GM20431 (cell line): ENCODE measurements around the gene TMEM61.
"Not testable (repeated sequence)": the region's sequence is repeated elsewhere in the genome, so short reads cannot be mapped to it uniquely, and the experiment has no call there.

ENCODE experiments used
- in situ Hi-C: fragments of 300-500 bp; cut with MseI, MboI; formaldehyde crosslinking; loops from one replicate; pipeline ENCODE4 v1.15.0; 2020; ENCODE audit warnings: low sequenced_read_pairs; ENCODE audit not compliant: unreplicated experiment

TMEM61 gene

GRCh38 chr1:55026682-55027081 lies 46.3 kb downstream of the TMEM61 start:
- in situ Hi-C loops: not testable (repeated sequence)

- in situ Hi-C loops: not testable (repeated sequence)
Measured at GRCh38 chr1:55031098-55031497, 50.7 kb downstream of the TMEM61 start.

DNA sequence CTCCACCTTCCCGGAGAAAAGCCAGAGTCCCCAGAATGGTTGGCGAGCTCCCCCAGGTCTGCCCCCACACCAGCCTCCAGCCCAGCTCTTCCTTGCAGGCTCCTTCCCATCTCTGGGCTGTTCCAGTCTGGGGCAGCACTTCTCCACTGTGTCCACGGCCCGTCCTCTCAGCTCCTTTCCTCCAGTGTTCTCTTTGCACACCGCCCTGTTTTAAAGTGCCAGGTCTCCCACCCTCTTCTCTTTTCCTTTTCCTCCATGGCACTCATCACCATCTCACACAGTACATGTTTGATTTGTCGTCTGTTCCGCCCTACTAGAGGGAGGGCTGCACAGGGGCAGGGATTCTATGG lies 52.8 kb downstream of the TMEM61 start:
- in situ Hi-C loops: no loop called here

DNA sequence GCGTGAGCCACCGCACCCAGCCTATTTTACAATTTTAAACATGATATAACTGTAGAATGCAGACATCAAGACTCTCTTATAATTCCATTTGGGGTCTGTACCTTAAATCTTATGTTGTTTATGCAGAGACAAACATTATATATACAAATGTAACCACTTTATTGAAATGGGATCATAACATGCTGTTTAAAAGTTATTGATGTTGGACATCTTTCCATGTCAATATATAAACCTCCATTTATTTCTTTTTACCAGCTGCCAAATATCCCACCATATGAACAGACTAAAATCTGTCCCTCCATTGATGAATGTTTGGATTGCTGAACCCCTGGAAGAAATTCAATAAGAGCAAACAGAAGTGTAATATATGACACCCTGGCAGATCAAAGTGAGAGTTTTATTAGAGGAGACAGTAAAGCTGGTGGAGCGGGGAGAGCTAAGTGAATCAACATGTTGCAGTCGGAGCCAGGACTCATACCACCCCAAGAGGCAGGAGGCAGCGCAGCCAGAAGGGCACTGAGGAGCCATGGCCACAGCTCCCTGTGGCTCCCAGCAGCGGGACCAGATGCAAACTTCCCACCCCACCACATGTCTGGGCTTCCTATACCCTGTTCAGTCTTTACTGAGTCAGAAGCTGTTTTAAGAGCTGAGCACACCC lies 54.2 kb downstream of the TMEM61 start:
- in situ Hi-C loops: no loop called here

GRCh38 chr1:55035904-55036303 lies 55.5 kb downstream of the TMEM61 start:
- in situ Hi-C loops: no loop called here

DNA sequence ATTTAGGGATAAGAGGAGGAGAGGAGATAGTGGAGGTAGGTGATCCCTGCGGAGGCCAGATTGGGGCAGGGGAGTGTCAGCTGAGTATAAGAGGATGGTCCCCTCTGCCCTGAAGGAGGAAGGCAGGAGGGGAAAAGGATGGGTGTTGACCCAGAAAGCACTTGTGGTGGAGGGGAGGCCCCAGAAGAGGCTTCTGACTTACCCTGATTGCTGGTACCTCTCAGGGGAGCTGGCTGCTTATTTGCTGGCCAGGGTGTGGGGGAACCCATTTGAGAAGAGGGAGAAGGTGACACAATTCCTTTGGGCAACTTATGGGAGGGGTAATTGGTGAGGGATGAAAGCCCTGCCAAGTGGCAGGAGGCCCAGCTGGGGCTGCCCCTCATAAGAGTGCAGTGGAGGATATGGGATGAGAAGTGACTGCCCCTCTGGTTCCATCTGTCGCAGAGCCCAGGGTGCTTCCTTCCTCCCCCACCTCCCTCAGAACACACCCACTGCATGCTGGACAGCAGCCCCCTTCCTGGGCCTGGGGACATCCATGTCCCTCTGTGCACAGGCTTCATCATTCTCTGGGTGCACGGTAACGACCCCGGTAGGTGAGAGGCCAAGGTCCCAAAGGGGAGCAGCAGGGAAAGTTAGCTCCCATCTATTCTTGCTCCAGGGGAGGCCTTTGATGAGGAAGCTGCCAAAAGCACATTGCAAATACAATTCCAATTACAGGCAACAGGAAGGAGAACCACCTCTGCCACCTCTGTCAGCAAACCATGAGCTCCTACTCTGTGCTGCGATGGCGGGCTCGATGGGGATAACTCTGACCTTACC lies 57.5 kb downstream of the TMEM61 start:
- in situ Hi-C loops: no loop called here

- in situ Hi-C loops: no loop called here
Measured at GRCh38 chr1:55038552-55038838, 58.1 kb downstream of the TMEM61 start.

GRCh38 chr1:55038974-55039341 lies 58.5 kb downstream of the TMEM61 start:
- in situ Hi-C loops: no loop called here

- in situ Hi-C loops: no loop called here
Measured at GRCh38 chr1:55039342-55040082, 59.1 kb downstream of the TMEM61 start, which contains the start of gene PCSK9. Gene PCSK9, plus strand, starts transcription at chr1:55039548. Its CDS starts 290 bp downstream, at chr1:55039838.

DNA sequence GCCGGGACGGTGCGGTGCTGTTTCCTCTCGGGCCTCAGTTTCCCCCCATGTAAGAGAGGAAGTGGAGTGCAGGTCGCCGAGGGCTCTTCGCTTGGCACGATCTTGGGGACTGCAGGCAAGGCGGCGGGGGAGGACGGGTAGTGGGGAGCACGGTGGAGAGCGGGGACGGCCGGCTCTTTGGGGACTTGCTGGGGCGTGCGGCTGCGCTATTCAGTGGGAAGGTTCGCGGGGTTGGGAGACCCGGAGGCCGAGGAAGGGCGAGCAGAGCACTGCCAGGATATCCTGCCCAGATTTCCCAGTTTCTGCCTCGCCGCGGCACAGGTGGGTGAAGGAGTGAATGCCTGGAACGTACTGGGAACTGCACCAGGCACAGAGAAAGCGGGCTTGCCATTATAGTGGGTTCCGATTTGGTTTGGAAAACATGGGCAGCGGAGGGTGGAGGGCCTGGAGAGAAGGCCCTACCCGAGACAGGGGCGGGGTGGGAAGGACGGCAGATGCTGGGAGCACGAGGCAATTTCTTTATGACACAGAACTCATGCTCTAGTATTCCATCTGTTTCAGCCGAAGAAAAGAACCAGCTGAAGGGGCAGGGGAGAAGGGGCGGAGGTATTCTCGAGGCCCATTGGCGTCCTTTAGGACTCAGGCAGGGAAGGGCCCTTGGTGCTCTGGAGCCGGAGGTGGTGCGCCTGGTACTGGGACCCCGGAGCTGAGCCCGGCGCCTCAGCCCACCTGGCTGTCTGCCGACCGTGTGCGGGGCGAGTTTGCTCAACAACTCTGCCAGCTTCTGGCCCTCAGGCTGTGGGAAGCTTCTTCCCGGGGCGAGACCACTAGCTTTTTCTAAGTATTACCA lies 59.9 kb downstream of the TMEM61 start:
- in situ Hi-C loops: no loop called here

- in situ Hi-C loops: no loop called here
Measured at GRCh38 chr1:55040933-55041494, 60.6 kb downstream of the TMEM61 start.

DNA sequence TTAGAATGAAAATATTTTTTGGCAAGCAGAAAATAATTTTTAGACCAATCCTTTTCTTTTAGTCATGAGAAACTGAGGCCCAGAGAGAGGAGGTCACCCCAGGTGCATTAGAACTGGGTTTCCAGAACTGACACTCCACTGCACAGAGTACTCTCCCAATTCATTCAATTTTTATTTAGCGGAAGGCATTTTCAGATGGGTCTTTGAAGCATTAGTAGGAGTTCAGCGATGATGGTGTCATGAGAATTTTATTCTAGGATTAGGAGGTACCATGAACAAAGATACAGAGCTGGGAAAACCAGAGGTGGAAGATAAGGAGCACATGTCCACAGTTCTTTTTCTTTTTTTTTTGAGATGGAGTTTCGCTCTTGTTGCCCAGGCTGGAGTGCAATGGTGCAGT lies 61.2 kb downstream of the TMEM61 start:
- in situ Hi-C loops: no loop called here
